Panc1 (cell line): ENCODE data around the gene TMEM43. TPM values are rescaled to one million over a fixed set of nuclear protein-coding genes. Genes with fewer than 3 reads are reported as not detected.

Experiments used
- ATAC-seq: fragments of 200-7000 bp; cut with Tn5 transposase; 2 replicates; pipeline ENCODE4 v1.9.1; 2020; ENCODE audit warnings: mild to moderate bottlenecking, moderate library complexity
- BruUV-seq: library from RNA; stranded (reverse); fragments of 400-500 nt; replicated peaks from 2 replicates; lab custom pipeline; 2021; lab: Mats Ljungman, UMichigan
- CTCF ChIA-PET: fragments of 300-600 bp; sonication (Branson Sonifier 250); formaldehyde crosslinking; loops from one replicate; lab custom pipeline; 2022; ENCODE audit warnings: antibody characterized with exemption; lab: Charles Lee
- POLR2A ChIA-PET: fragments of 300-600 bp; sonication (Branson Sonifier 250); formaldehyde crosslinking; loops from one replicate; lab custom pipeline; 2022; ENCODE audit warnings: antibody characterized with exemption; lab: Charles Lee
- DNase-seq: peaks from one replicate; pipeline ENCODE4 v3.0.0-alpha.2; 2010; ENCODE audit warnings: low read depth, low spot score
- H3K27ac ChIP-seq: 2 replicates; pipeline ENCODE4 v1.5.1; 2011; ENCODE audit warnings: mild to moderate bottlenecking, low read length, inconsistent platforms
- H3K27me3 ChIP-seq: fragments of 200-500 bp; sonication (Bioruptor generic); 2 replicates; pipeline ENCODE4 v1.6.0; 2014; ENCODE audit warnings: low read length, inconsistent platforms; ENCODE audit not compliant: control insufficient read depth, insufficient read depth
- H3K36me3 ChIP-seq: fragments of 200-500 bp; sonication (Bioruptor generic); 2 replicates; pipeline ENCODE4 v1.5.1; 2014; ENCODE audit warnings: inconsistent platforms, mild to moderate bottlenecking, low read length, moderate library complexity; ENCODE audit not compliant: control insufficient read depth, insufficient read depth
- H3K4me1 ChIP-seq: 2 replicates; pipeline ENCODE4 v1.5.1; 2011; ENCODE audit warnings: inconsistent platforms, mild to moderate bottlenecking, low read length, moderate library complexity; ENCODE audit not compliant: control insufficient read depth, insufficient read depth
- H3K4me3 ChIP-seq, 2 experiments: 2 replicates each; pipeline ENCODE4 v1.5.1; 2011 to 2012; ENCODE audit warnings: low read depth in 2 of 2, low read length in 2 of 2, mild to moderate bottlenecking in 2 of 2, inconsistent platforms in 1 of 2, moderate library complexity in 1 of 2
- H3K9me3 ChIP-seq: fragments of 200-500 bp; sonication (Bioruptor generic); 2 replicates; pipeline ENCODE4 v1.5.1; 2014; ENCODE audit warnings: low read depth, mild to moderate bottlenecking, inconsistent platforms, low read length, moderate library complexity; ENCODE audit not compliant: control insufficient read depth, insufficient read depth
- POLR2AphosphoS5 ChIP-seq: IDR thresholded peaks from 2 replicates; pipeline ENCODE4 v1.6.1; 2012; ENCODE audit warnings: mild to moderate bottlenecking, low read depth, low read length, moderate library complexity
- SIN3A ChIP-seq: IDR thresholded peaks from 2 replicates; pipeline ENCODE4 v1.6.1; 2012; ENCODE audit warnings: low read depth, mild to moderate bottlenecking, low read length, moderate library complexity, borderline replicate concordance; ENCODE audit not compliant: insufficient read depth
- TCF7L2 ChIP-seq: IDR thresholded peaks from 2 replicates; pipeline ENCODE4 v1.6.1; 2011; ENCODE audit warnings: mild to moderate bottlenecking, low read depth, low read length, inconsistent platforms
- in situ Hi-C: cut with HindIII; loops from 2 replicates; pipeline ENCODE4 v1.10.0; 2016; ENCODE audit warnings: low sequenced_read_pairs, low pct_unique_long_range_greater_than_20kb
- intact Hi-C: fragments of 100-400 bp; cut with micrococcal nuclease; formaldehyde crosslinking; loops from one replicate; pipeline ENCODE4 v1.10.0; 2022; ENCODE audit not compliant: unreplicated experiment
- total RNA-seq: library from RNA; stranded (reverse); gene quantifications from one replicate; pipeline ENCODE4 v1.2.1, GENCODE V29; 2021; ENCODE audit not compliant: unreplicated experiment
- TF ChIP-seq, protein P1 (sequence below): fragments of 450-650 bp; IDR thresholded peaks from 2 replicates; pipeline ENCODE4 v1.5.1; 2017; ENCODE audit warnings: mild to moderate bottlenecking
- TF ChIP-seq, protein P2 (sequence below), 2 experiments: IDR thresholded peaks; 2 replicates each; pipeline ENCODE4 v1.6.1; 2011 to 2012; ENCODE audit warnings: low read depth in 2 of 2, control low read depth in 1 of 2, low read length in 1 of 2, mild to moderate bottlenecking in 1 of 2, moderate library complexity in 1 of 2; ENCODE audit not compliant: insufficient read depth in 1 of 2

Gene TMEM43
- total RNA-seq, 1 experiment from 2014 or later, result 51.2 TPM

DNA sequence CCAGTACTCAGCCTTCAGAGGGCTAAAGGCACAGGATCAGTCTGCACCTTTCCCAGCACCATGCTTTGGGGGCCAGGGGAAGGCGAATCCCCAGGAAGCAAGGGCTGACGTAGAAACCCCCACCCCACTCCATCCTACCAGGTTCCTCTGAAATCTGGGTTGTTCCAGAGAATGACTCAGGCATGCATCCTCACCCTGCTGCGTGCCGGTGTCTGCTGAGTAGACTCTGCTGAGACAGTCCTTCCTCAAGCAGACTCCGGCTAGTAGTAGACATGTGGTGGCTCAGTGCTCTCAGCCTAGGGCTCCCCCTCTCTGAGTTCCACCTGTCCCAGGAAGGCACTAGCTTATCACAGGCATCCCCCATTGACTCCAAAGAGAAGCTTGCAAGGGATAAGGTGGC lies 9.0 kb downstream of the TMEM43 start:
- ATAC-seq, result no peak
- CTCF ChIA-PET, result no interaction called here
- H3K27ac ChIP-seq, result no peak overlapping the region

DNA sequence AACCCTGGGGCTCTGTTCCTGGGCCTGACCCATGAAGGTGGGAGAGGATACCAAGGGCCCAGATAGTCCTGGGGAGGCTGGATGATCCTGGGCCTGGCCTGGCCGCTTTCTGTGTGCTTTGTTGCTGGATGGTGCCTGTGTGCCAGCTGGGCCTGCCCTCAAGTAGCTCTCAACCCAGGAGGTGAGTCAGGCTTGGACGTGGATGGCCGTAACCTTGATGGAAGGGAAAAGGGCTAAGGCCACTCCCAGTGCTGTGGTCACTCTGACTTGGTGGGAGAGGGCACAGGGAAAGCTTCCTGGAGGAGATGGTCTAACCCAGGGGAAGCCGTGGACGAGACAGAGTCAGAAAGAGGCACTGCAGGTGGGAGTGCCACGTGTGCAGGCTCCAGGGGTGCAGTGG lies 9.4 kb downstream of the TMEM43 start:
- BruUV-seq, result no TSS peak
- H3K4me3 ChIP-seq, result no peak overlapping the region
- no peak overlapping the region for H3K27ac ChIP-seq
- in situ Hi-C loops, result no loop called here
- ChIA-PET CTCF (no interaction called here), POLR2A (no interaction called here)
- H3K36me3 ChIP-seq, result peaks cover 7% of the 10 kb centered on the region
- no peaks in the 10 kb centered on the region for H3K4me1 ChIP-seq
- TF ChIP-seq SIN3A (no peak), TCF7L2 (no peak), POLR2AphosphoS5 (no peak)
- TF ChIP-seq, protein P1, sequence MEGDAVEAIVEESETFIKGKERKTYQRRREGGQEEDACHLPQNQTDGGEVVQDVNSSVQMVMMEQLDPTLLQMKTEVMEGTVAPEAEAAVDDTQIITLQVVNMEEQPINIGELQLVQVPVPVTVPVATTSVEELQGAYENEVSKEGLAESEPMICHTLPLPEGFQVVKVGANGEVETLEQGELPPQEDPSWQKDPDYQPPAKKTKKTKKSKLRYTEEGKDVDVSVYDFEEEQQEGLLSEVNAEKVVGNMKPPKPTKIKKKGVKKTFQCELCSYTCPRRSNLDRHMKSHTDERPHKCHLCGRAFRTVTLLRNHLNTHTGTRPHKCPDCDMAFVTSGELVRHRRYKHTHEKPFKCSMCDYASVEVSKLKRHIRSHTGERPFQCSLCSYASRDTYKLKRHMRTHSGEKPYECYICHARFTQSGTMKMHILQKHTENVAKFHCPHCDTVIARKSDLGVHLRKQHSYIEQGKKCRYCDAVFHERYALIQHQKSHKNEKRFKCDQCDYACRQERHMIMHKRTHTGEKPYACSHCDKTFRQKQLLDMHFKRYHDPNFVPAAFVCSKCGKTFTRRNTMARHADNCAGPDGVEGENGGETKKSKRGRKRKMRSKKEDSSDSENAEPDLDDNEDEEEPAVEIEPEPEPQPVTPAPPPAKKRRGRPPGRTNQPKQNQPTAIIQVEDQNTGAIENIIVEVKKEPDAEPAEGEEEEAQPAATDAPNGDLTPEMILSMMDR, result no peak
- TF ChIP-seq, protein P2, sequence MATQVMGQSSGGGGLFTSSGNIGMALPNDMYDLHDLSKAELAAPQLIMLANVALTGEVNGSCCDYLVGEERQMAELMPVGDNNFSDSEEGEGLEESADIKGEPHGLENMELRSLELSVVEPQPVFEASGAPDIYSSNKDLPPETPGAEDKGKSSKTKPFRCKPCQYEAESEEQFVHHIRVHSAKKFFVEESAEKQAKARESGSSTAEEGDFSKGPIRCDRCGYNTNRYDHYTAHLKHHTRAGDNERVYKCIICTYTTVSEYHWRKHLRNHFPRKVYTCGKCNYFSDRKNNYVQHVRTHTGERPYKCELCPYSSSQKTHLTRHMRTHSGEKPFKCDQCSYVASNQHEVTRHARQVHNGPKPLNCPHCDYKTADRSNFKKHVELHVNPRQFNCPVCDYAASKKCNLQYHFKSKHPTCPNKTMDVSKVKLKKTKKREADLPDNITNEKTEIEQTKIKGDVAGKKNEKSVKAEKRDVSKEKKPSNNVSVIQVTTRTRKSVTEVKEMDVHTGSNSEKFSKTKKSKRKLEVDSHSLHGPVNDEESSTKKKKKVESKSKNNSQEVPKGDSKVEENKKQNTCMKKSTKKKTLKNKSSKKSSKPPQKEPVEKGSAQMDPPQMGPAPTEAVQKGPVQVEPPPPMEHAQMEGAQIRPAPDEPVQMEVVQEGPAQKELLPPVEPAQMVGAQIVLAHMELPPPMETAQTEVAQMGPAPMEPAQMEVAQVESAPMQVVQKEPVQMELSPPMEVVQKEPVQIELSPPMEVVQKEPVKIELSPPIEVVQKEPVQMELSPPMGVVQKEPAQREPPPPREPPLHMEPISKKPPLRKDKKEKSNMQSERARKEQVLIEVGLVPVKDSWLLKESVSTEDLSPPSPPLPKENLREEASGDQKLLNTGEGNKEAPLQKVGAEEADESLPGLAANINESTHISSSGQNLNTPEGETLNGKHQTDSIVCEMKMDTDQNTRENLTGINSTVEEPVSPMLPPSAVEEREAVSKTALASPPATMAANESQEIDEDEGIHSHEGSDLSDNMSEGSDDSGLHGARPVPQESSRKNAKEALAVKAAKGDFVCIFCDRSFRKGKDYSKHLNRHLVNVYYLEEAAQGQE (IDR thresholded peaks at IDR 0.05; ENCODE audit: insufficient read depth in 1 of 2, low read depth in 2 of 2, low read length in 1 of 2), result no peak
- ATAC-seq, result no peak
- no peak for DNase-seq
- H3K27me3 ChIP-seq, result no peaks in the 10 kb centered on the region
- no peaks in the 10 kb centered on the region for H3K9me3 ChIP-seq
- intact Hi-C loops, result no loop called here

More for the DNA sequence above, 9.0 kb downstream of the TMEM43 start:
- Histone ChIP-seq H3K4me3 (no peak overlapping the region), H3K4me1 (no peaks in the 10 kb centered on the region), H3K27me3 (no peaks in the 10 kb centered on the region), H3K36me3 (peaks cover 11% of the 10 kb centered on the region), H3K9me3 (no peaks in the 10 kb centered on the region)
- no TSS peak for BruUV-seq
- intact Hi-C loops (no loop called here), in situ Hi-C loops (no loop called here)
- POLR2A ChIA-PET, result no interaction called here
- DNase-seq, result no peak
- TF ChIP-seq, protein P1, result no peak
- TF ChIP-seq SIN3A, result no peak
- TF ChIP-seq TCF7L2, result no peak
- TF ChIP-seq, protein P2 (IDR thresholded peaks at IDR 0.05; ENCODE audit: insufficient read depth in 1 of 2, low read depth in 2 of 2, low read length in 1 of 2), result no peak
- no peak for TF ChIP-seq POLR2AphosphoS5
